HUES6 (cell line): ENCODE data around the gene FRMD4A.

Source experiments
- H3K27ac ChIP-seq: 2 replicates; pipeline ENCODE4 v1.7.0; 2013; ENCODE audit warnings: low read depth, mild to moderate bottlenecking, low read length, inconsistent platforms
- H3K27me3 ChIP-seq: 2 replicates; pipeline ENCODE4 v1.6.1; 2013; ENCODE audit warnings: low read length; ENCODE audit not compliant: control insufficient read depth, insufficient read depth
- H3K36me3 ChIP-seq: 2 replicates; pipeline ENCODE4 v1.6.1; 2013; ENCODE audit warnings: low read length; ENCODE audit not compliant: control insufficient read depth, insufficient read depth
- H3K4me1 ChIP-seq: 2 replicates; pipeline ENCODE4 v1.6.1; 2013; ENCODE audit warnings: low read length; ENCODE audit not compliant: control insufficient read depth, insufficient read depth
- H3K4me3 ChIP-seq: 2 replicates; pipeline ENCODE4 v1.5.1; 2013; ENCODE audit warnings: low read depth, low read length
- H3K9ac ChIP-seq: one replicate; pipeline ENCODE4 v1.6.1; 2013; ENCODE audit warnings: mild to moderate bottlenecking, low read length
- H3K9me3 ChIP-seq: 2 replicates; pipeline ENCODE4 v1.6.1; 2013; ENCODE audit warnings: low read depth, low read length; ENCODE audit not compliant: control insufficient read depth, insufficient read depth

Gene FRMD4A

GRCh38 chr10:13892001-13892491 is 438.7 kb downstream of the FRMD4A start:
- Histone ChIP-seq H3K36me3 (no peaks in the 10 kb centered on the region), H3K27me3 (peaks cover 36% of the 10 kb centered on the region), H3K27ac (no peak overlapping the region), H3K4me1 (peaks cover 28% of the 10 kb centered on the region), H3K4me3 (peak overlapping the region; percentile 63), H3K9me3 (no peaks in the 10 kb centered on the region), H3K9ac (peak overlapping the region; percentile 75)

GRCh38 chr10:13891128-13892000 is 439.4 kb downstream of the FRMD4A start:
- Histone ChIP-seq H3K9ac (peak overlapping the region; percentile 80), H3K27me3 (peaks cover 36% of the 10 kb centered on the region), H3K9me3 (no peaks in the 10 kb centered on the region), H3K36me3 (no peaks in the 10 kb centered on the region), H3K4me1 (peaks cover 28% of the 10 kb centered on the region), H3K27ac (no peak overlapping the region), H3K4me3 (peak overlapping the region; percentile 69)

GRCh38 chr10:13890233-13891127 is 440.2 kb downstream of the FRMD4A start:
- Histone ChIP-seq H3K9me3 (no peaks in the 10 kb centered on the region), H3K36me3 (no peaks in the 10 kb centered on the region), H3K27me3 (peaks cover 36% of the 10 kb centered on the region), H3K4me1 (peaks cover 28% of the 10 kb centered on the region), H3K9ac (peak overlapping the region; percentile 80), H3K27ac (no peak overlapping the region), H3K4me3 (peak overlapping the region; percentile 69)

- Histone ChIP-seq H3K4me3 (no peak overlapping the region), H3K27ac (no peak overlapping the region), H3K27me3 (peaks cover 30% of the 10 kb centered on the region), H3K4me1 (peaks cover 33% of the 10 kb centered on the region), H3K9ac (no peak overlapping the region), H3K9me3 (no peaks in the 10 kb centered on the region), H3K36me3 (no peaks in the 10 kb centered on the region)
These were observed 443.0 kb downstream of the FRMD4A start for GRCh38 chr10:13887761-13888160.

GRCh38 chr10:13885238-13885990 is 445.3 kb downstream of the FRMD4A start:
- Histone ChIP-seq H3K36me3 (no peaks in the 10 kb centered on the region), H3K27ac (no peak overlapping the region), H3K9me3 (no peaks in the 10 kb centered on the region), H3K27me3 (peaks cover 12% of the 10 kb centered on the region), H3K4me3 (no peak overlapping the region), H3K4me1 (peaks cover 45% of the 10 kb centered on the region), H3K9ac (no peak overlapping the region)

- no peak overlapping the region for H3K4me3 ChIP-seq
- no peaks in the 10 kb centered on the region for H3K27me3 ChIP-seq
- 0 out of 2 replicates have a peak overlapping the region, but pooled peaks have one; percentile 64 for H3K27ac ChIP-seq
- no peaks in the 10 kb centered on the region for H3K36me3 ChIP-seq
- H3K9me3 ChIP-seq: no peaks in the 10 kb centered on the region
- H3K4me1 ChIP-seq: peaks cover 41% of the 10 kb centered on the region
- no peak overlapping the region for H3K9ac ChIP-seq
These were observed 446.9 kb downstream of the FRMD4A start for GRCh38 chr10:13883636-13884444.

- Histone ChIP-seq H3K27ac (peak overlapping the region; percentile 64), H3K9me3 (no peaks in the 10 kb centered on the region), H3K9ac (peak overlapping the region; percentile 72), H3K4me1 (peaks cover 46% of the 10 kb centered on the region), H3K4me3 (peak overlapping the region; percentile 13), H3K36me3 (no peaks in the 10 kb centered on the region), H3K27me3 (no peaks in the 10 kb centered on the region)
These were observed 448.5 kb downstream of the FRMD4A start for GRCh38 chr10:13882119-13882711.

GRCh38 chr10:13880760-13881159 is 450.0 kb downstream of the FRMD4A start:
- H3K9me3 ChIP-seq: no peaks in the 10 kb centered on the region

GRCh38 chr10:13877154-13877909 is 453.4 kb downstream of the FRMD4A start:
- Histone ChIP-seq H3K27ac (no peak overlapping the region), H3K9ac (no peak overlapping the region), H3K27me3 (no peaks in the 10 kb centered on the region), H3K36me3 (no peaks in the 10 kb centered on the region), H3K4me3 (no peak overlapping the region), H3K4me1 (peaks cover 29% of the 10 kb centered on the region), H3K9me3 (no peaks in the 10 kb centered on the region)

More at GRCh38 chr10:13880760-13881159, 450.0 kb downstream of the FRMD4A start:
- Histone ChIP-seq H3K4me3 (no peak overlapping the region), H3K27ac (peak overlapping the region; percentile 2; the same call in 1 of the 2 replicates), H3K9ac (no peak overlapping the region), H3K36me3 (no peaks in the 10 kb centered on the region), H3K4me1 (peaks cover 46% of the 10 kb centered on the region), H3K27me3 (no peaks in the 10 kb centered on the region)
